HepG2 (cell line): ENCODE measurements around the gene DNAJC11. TPM values are rescaled to one million over a fixed set of nuclear protein-coding genes. Genes with fewer than 3 reads are reported as not detected.

Experiments
- BRCA1 ChIP-seq: sonication (generic); formaldehyde crosslinking; IDR thresholded peaks from 2 replicates; pipeline ENCODE4 v1.4.0; 2020; ENCODE audit warnings: missing genetic modification reagents
- GTF2F1 ChIP-seq: fragments of 150-350 bp; IDR thresholded peaks from 2 replicates; pipeline ENCODE4 v1.6.1; 2014; ENCODE audit warnings: low read length
- HIVEP1 ChIP-seq: sonication (generic); formaldehyde crosslinking; IDR thresholded peaks from 2 replicates; pipeline ENCODE4 v1.4.0; 2020; ENCODE audit warnings: mild to moderate bottlenecking, missing genetic modification reagents
- HNRNPLL ChIP-seq: fragments of 200-400 bp; formaldehyde crosslinking; IDR thresholded peaks from 2 replicates; pipeline ENCODE4 v1.6.1; 2017; ENCODE audit warnings: mild to moderate bottlenecking, low read depth, low read length; ENCODE audit not compliant: poor library complexity, severe bottlenecking
- KLF11 ChIP-seq: IDR thresholded peaks from 2 replicates; pipeline ENCODE4 v1.6.1; 2016; ENCODE audit warnings: missing compliant biosample characterization
- KLF6 ChIP-seq: IDR thresholded peaks from 2 replicates; pipeline ENCODE4 v1.8.0; 2016; ENCODE audit warnings: missing biosample characterization, missing genetic modification reagents
- MEF2D ChIP-seq: sonication (generic); formaldehyde crosslinking; IDR thresholded peaks from 2 replicates; pipeline ENCODE4 v1.5.1; 2020; ENCODE audit warnings: mild to moderate bottlenecking, missing genetic modification reagents
- PRDM15 ChIP-seq: sonication (generic); formaldehyde crosslinking; IDR thresholded peaks from 2 replicates; pipeline ENCODE4 v1.4.0; 2020; ENCODE audit warnings: missing genetic modification reagents
- SOX5 ChIP-seq: IDR thresholded peaks from 2 replicates; pipeline ENCODE4 v1.6.1; 2016; ENCODE audit warnings: borderline replicate concordance
- SP140L ChIP-seq: sonication (generic); formaldehyde crosslinking; IDR thresholded peaks from 2 replicates; pipeline ENCODE4 v1.4.0; 2020; ENCODE audit warnings: missing genetic modification reagents, borderline replicate concordance
- SRF ChIP-seq: IDR thresholded peaks from 2 replicates; pipeline ENCODE4 v1.6.1; 2011; ENCODE audit warnings: mild to moderate bottlenecking, low read depth, low read length, moderate library complexity
- TBP ChIP-seq: sonication (generic); formaldehyde crosslinking; IDR thresholded peaks from 2 replicates; pipeline ENCODE4 v1.5.0; 2020; ENCODE audit warnings: missing genetic modification reagents
- TBX2 ChIP-seq: sonication (generic); formaldehyde crosslinking; IDR thresholded peaks from 2 replicates; pipeline ENCODE4 v1.5.0; 2020; ENCODE audit warnings: missing genetic modification reagents, mild to moderate bottlenecking, borderline replicate concordance
- THAP11 ChIP-seq: IDR thresholded peaks from 2 replicates; pipeline ENCODE4 v1.6.1; 2016; ENCODE audit warnings: missing biosample characterization, missing genetic modification reagents
- TOPORS ChIP-seq: sonication (generic); formaldehyde crosslinking; IDR thresholded peaks from 2 replicates; pipeline ENCODE4 v1.8.0; 2023; ENCODE audit warnings: mild to moderate bottlenecking, missing genetic modification reagents
- YY1 ChIP-seq: IDR thresholded peaks from 2 replicates; pipeline ENCODE4 v1.6.1; 2011; ENCODE audit warnings: low read length, low read depth, moderate library complexity, mild to moderate bottlenecking; ENCODE audit not compliant: insufficient read depth, insufficient replicate concordance
- ZBTB38 ChIP-seq: sonication (generic); formaldehyde crosslinking; IDR thresholded peaks from 2 replicates; pipeline ENCODE4 v1.5.1; 2020; ENCODE audit warnings: mild to moderate bottlenecking, missing genetic modification reagents
- ZFP91 ChIP-seq: sonication (generic); formaldehyde crosslinking; IDR thresholded peaks from 2 replicates; pipeline ENCODE4 v1.9.0; 2022; ENCODE audit warnings: missing genetic modification reagents, mild to moderate bottlenecking, borderline replicate concordance
- ZNF326 ChIP-seq: sonication (generic); formaldehyde crosslinking; IDR thresholded peaks from 2 replicates; pipeline ENCODE4 v1.4.0; 2020; ENCODE audit warnings: missing genetic modification reagents, borderline replicate concordance
- ZNF343 ChIP-seq: sonication (generic); formaldehyde crosslinking; IDR thresholded peaks from 2 replicates; pipeline ENCODE4 v1.4.0; 2020; ENCODE audit warnings: mild to moderate bottlenecking, missing genetic modification reagents
- ZNF496 ChIP-seq: sonication (generic); formaldehyde crosslinking; IDR thresholded peaks from 2 replicates; pipeline ENCODE4 v1.8.1; 2023; ENCODE audit warnings: mild to moderate bottlenecking, moderate library complexity, missing genetic modification reagents; ENCODE audit not compliant: insufficient replicate concordance
- ZNF724P ChIP-seq: sonication (generic); formaldehyde crosslinking; IDR thresholded peaks from 2 replicates; pipeline ENCODE4 v1.8.0; 2022; ENCODE audit warnings: missing genetic modification reagents, borderline replicate concordance
- ZNF747 ChIP-seq: sonication (generic); formaldehyde crosslinking; IDR thresholded peaks from 2 replicates; pipeline ENCODE4 v1.8.1; 2023; ENCODE audit warnings: missing genetic modification reagents, mild to moderate bottlenecking, borderline replicate concordance
- polyA plus RNA-seq, 8 experiments: library from polyadenylated mRNA; depleted of rRNA in 3 of 8; stranded (reverse) in 7 of 8; unstranded in 1 of 8; fragments of >200 nt; fragmentation: Illumina TruSeq in 4 of 8; extraction: Trizol in 4 of 8; gene quantifications; 2 replicates each; pipeline versions ENCODE4 v1.2.1 to v1.2.3, GENCODE V29; 2011 to 2016; ENCODE audit warnings: low read depth in 4 of 8, missing spikeins in 1 of 8, mixed read lengths in 1 of 8; ENCODE audit not compliant: insufficient read depth in 1 of 8
- total RNA-seq, 5 experiments: library from RNA; depleted of rRNA; stranded (reverse); fragments of >200 nt; fragmentation: Illumina TruSeq; extraction: Trizol; gene quantifications; 2 replicates each; pipeline ENCODE4 v1.2.3, GENCODE V29; 2016; ENCODE audit warnings: low read depth in 1 of 5
- TF ChIP-seq, protein P1 (sequence below): sonication (generic); formaldehyde crosslinking; IDR thresholded peaks from 2 replicates; pipeline ENCODE4 v1.5.1; 2020; ENCODE audit warnings: missing genetic modification reagents, mild to moderate bottlenecking, borderline replicate concordance

Gene DNAJC11
- total and polyA plus RNA-seq, 2 of the 13 experiments (the other 11 are each of a cell fraction or from before 2014, with no cell fraction given): 25.1 to 47.6 TPM

- TF ChIP-seq HNRNPLL (no peak), ZNF343 (no peak), SP140L (CRISPR knock-in tag) (no peak), TBP (no peak), TOPORS (no peak; the same call in 1 of the 2 replicates), PRDM15 (no peak), KLF6 (CRISPR knock-in tag) (no peak), ZFP91 (CRISPR knock-in tag) (no peak; the same call in 1 of the 2 replicates), MEF2D (CRISPR knock-in tag) (no peak), BRCA1 (CRISPR knock-in tag) (no peak), SRF (0 out of 2 replicates have a peak, but pooled peaks have one; percentile 30), GTF2F1 (peak; percentile 81; the same call in 1 of the 2 replicates), ZBTB38 (CRISPR knock-in tag) (peak; percentile 71; the same call in 1 of the 2 replicates), SOX5 (CRISPR knock-in tag) (no peak), ZNF724P (CRISPR knock-in tag) (no peak), ZNF747 (CRISPR knock-in tag) (no peak; the same call in 1 of the 2 replicates), KLF11 (CRISPR knock-in tag) (no peak), HIVEP1 (CRISPR knock-in tag) (no peak), THAP11 (CRISPR knock-in tag) (peak; percentile 58), ZNF326 (CRISPR knock-in tag) (no peak), YY1 (peak; percentile 74), TBX2 (CRISPR knock-in tag) (peak; percentile 51; the same call in 1 of the 2 replicates), ZNF496 (CRISPR knock-in tag) (no peak)
- TF ChIP-seq, protein P1, sequence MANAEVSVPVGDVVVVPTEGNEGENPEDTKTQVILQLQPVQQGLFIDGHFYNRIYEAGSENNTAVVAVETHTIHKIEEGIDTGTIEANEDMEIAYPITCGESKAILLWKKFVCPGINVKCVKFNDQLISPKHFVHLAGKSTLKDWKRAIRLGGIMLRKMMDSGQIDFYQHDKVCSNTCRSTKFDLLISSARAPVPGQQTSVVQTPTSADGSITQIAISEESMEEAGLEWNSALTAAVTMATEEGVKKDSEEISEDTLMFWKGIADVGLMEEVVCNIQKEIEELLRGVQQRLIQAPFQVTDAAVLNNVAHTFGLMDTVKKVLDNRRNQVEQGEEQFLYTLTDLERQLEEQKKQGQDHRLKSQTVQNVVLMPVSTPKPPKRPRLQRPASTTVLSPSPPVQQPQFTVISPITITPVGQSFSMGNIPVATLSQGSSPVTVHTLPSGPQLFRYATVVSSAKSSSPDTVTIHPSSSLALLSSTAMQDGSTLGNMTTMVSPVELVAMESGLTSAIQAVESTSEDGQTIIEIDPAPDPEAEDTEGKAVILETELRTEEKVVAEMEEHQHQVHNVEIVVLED: 0 out of 2 replicates have a peak, but pooled peaks have one; percentile 54
These were observed 98.9 kb downstream of the DNAJC11 start, which contains the start of gene KLHL21 (continued) for GRCh38 chr1:6602669-6603237.
